Cardiac muscle cell (in vitro differentiated cells and primary cell): ENCODE results near the gene DPEP2. TPM values are rescaled to one million over a fixed set of nuclear protein-coding genes. Genes with fewer than 3 reads are reported as not detected.
"Not testable (repeated sequence)": the region's sequence is repeated elsewhere in the genome, so short reads cannot be mapped to it uniquely, and the experiment has no call there.

ENCODE experiments used
- DNase-seq, 2 donors: peaks; one replicate each; pipeline versions ENCODE4 v3.0.0 to v3.0.0-alpha.2; 2010 to 2017; ENCODE audit warnings: low read depth in 1 of 2, low spot score in 1 of 2
- H3K27ac ChIP-seq: fragments of 200-600 bp; sonication (generic); 2 replicates; pipeline ENCODE4 v1.5.1; 2016
- H3K27me3 ChIP-seq: fragments of 200-600 bp; sonication (generic); 2 replicates; pipeline ENCODE4 v1.6.0; 2016; ENCODE audit warnings: control low read depth
- H3K36me3 ChIP-seq: fragments of 200-600 bp; sonication (generic); 2 replicates; pipeline ENCODE4 v1.5.1; 2016; ENCODE audit warnings: control low read depth
- H3K4me1 ChIP-seq: fragments of 200-600 bp; sonication (generic); 2 replicates; pipeline ENCODE4 v1.8.1; 2017; ENCODE audit warnings: low read depth, mild to moderate bottlenecking, mixed run types
- H3K4me3 ChIP-seq: fragments of 200-600 bp; sonication (generic); 2 replicates; pipeline ENCODE4 v1.5.1; 2016; ENCODE audit warnings: mild to moderate bottlenecking
- H3K9me3 ChIP-seq: fragments of 200-600 bp; sonication (generic); 2 replicates; pipeline ENCODE4 v1.5.1; 2017; ENCODE audit warnings: low read depth, mild to moderate bottlenecking, control low read depth
- CTCF ChIP-seq: IDR thresholded peaks from 2 replicates; pipeline ENCODE4 v1.5.1; 2012; ENCODE audit warnings: low read depth, mild to moderate bottlenecking, low read length
- polyA plus RNA-seq: library from polyadenylated mRNA; unstranded; fragments of >200 nt; fragmentation: Nextera tagmentation; extraction: Ambion mirVana; gene quantifications from 2 replicates; pipeline ENCODE4 v1.2.1, GENCODE V29; 2016
- total RNA-seq: library from RNA; depleted of rRNA; stranded (reverse); fragments of >200 nt; gene quantifications from 2 replicates; pipeline ENCODE4 v1.2.3, GENCODE V29; 2016

Gene DPEP2
- total and polyA plus RNA-seq, 2 experiments from 2014 or later: not detected

- H3K4me1 ChIP-seq: peaks cover 8% of the 10 kb centered on the region
- no peaks in the 10 kb centered on the region for H3K9me3 ChIP-seq
- no peaks in the 10 kb centered on the region for H3K36me3 ChIP-seq
- H3K4me3 ChIP-seq: no peak overlapping the region
- peaks cover 3% of the 10 kb centered on the region for H3K27me3 ChIP-seq
- no peak for TF ChIP-seq CTCF
- no peak overlapping the region for H3K27ac ChIP-seq
- no peak for DNase-seq
These were observed 21.6 kb downstream of the DPEP2 start for GRCh38 chr16:67977469-67978227.

GRCh38 chr16:67977005-67977404 is 22.3 kb downstream of the DPEP2 start:
- DNase-seq: no peak
- TF ChIP-seq CTCF: no peak
- Histone ChIP-seq H3K9me3 (no peaks in the 10 kb centered on the region), H3K27ac (no peak overlapping the region), H3K27me3 (peaks cover 3% of the 10 kb centered on the region), H3K36me3 (no peaks in the 10 kb centered on the region), H3K4me3 (no peak overlapping the region), H3K4me1 (peaks cover 8% of the 10 kb centered on the region)

- DNase-seq: no peak
- Histone ChIP-seq H3K36me3 (no peaks in the 10 kb centered on the region), H3K9me3 (no peaks in the 10 kb centered on the region), H3K27ac (no peak overlapping the region), H3K4me1 (peaks cover 8% of the 10 kb centered on the region), H3K4me3 (no peak overlapping the region), H3K27me3 (peaks cover 3% of the 10 kb centered on the region)
- TF ChIP-seq CTCF: no peak
These were observed 23.1 kb downstream of the DPEP2 start for GRCh38 chr16:67976205-67976604.

- TF ChIP-seq CTCF: no peak
- H3K27ac ChIP-seq: no peak overlapping the region
- DNase-seq: no peak
- H3K4me3 ChIP-seq: no peak overlapping the region
- H3K36me3 ChIP-seq: no peaks in the 10 kb centered on the region
- no peaks in the 10 kb centered on the region for H3K9me3 ChIP-seq
- H3K4me1 ChIP-seq: peaks cover 8% of the 10 kb centered on the region
- H3K27me3 ChIP-seq: peaks cover 3% of the 10 kb centered on the region
These were observed 23.8 kb downstream of the DPEP2 start for GRCh38 chr16:67975321-67976105.

GRCh38 chr16:67972285-67972684 is 27.0 kb downstream of the DPEP2 start:
- H3K27ac ChIP-seq, H3K4me1 ChIP-seq, H3K27me3 ChIP-seq, H3K36me3 ChIP-seq, H3K4me3 ChIP-seq, H3K9me3 ChIP-seq, DNase-seq: not testable (repeated sequence)

GRCh38 chr16:67971111-67971510 is 28.2 kb downstream of the DPEP2 start:
- no peak overlapping the region for H3K4me3 ChIP-seq
- H3K9me3 ChIP-seq: no peaks in the 10 kb centered on the region
- no peak overlapping the region for H3K27ac ChIP-seq
- H3K4me1 ChIP-seq: no peaks in the 10 kb centered on the region
- H3K36me3 ChIP-seq: no peaks in the 10 kb centered on the region
- no peak for DNase-seq
- no peaks in the 10 kb centered on the region for H3K27me3 ChIP-seq
- TF ChIP-seq CTCF: no peak
